DOHH2 (cell line): Measurements from ENCODE around the gene CTNNA2.

ENCODE experiments used
- H3F3A ChIP-seq: fragments of 200-600 bp; sonication (generic), shearing (Covaris generic); 2 replicates; pipeline ENCODE4 v1.6.0; 2016; ENCODE audit warnings: antibody characterized with exemption, mild to moderate bottlenecking; ENCODE audit not compliant: control insufficient read depth, insufficient read depth
- H3K27ac ChIP-seq: fragments of 200-600 bp; sonication (generic); 2 replicates; pipeline ENCODE4 v1.5.1; 2014; ENCODE audit warnings: low read depth, mild to moderate bottlenecking, low read length, moderate library complexity
- H3K27me3 ChIP-seq: fragments of 200-600 bp; sonication (generic); 2 replicates; pipeline ENCODE4 v1.6.1; 2014; ENCODE audit warnings: mild to moderate bottlenecking, low read length, mixed read lengths; ENCODE audit not compliant: control insufficient read depth
- H3K36me3 ChIP-seq: fragments of 200-600 bp; sonication (generic); 2 replicates; pipeline ENCODE4 v1.6.1; 2014; ENCODE audit warnings: mild to moderate bottlenecking, low read length, moderate library complexity, mixed read lengths; ENCODE audit not compliant: control insufficient read depth
- H3K4me1 ChIP-seq: fragments of 200-600 bp; sonication (generic); 2 replicates; pipeline ENCODE4 v1.6.1; 2014; ENCODE audit warnings: mild to moderate bottlenecking, low read length, mixed read lengths; ENCODE audit not compliant: control insufficient read depth
- H3K4me2 ChIP-seq: fragments of 200-600 bp; sonication (generic); 2 replicates; pipeline ENCODE4 v1.6.0; 2014; ENCODE audit warnings: mild to moderate bottlenecking, low read length, moderate library complexity
- H3K4me3 ChIP-seq: fragments of 200-600 bp; sonication (generic); 2 replicates; pipeline ENCODE4 v1.5.1; 2014; ENCODE audit warnings: mild to moderate bottlenecking, low read length, mixed read lengths
- H3K79me2 ChIP-seq: fragments of 200-600 bp; sonication (generic); 2 replicates; pipeline ENCODE4 v1.6.1; 2014; ENCODE audit warnings: mild to moderate bottlenecking, low read length, mixed read lengths; ENCODE audit not compliant: control insufficient read depth
- H3K9me2 ChIP-seq: fragments of 200-600 bp; sonication (generic); replicated peaks from 2 replicates; pipeline ENCODE4 v1.6.1; 2014; ENCODE audit warnings: mild to moderate bottlenecking, low read length, mixed read lengths; ENCODE audit not compliant: control insufficient read depth
- H3K9me3 ChIP-seq: fragments of 200-600 bp; sonication (generic); 2 replicates; pipeline ENCODE4 v1.6.1; 2014; ENCODE audit warnings: antibody characterized with exemption, low read length, mixed read lengths; ENCODE audit not compliant: control insufficient read depth, insufficient read depth
- H4K20me1 ChIP-seq: fragments of 200-600 bp; sonication (generic); 2 replicates; pipeline ENCODE4 v1.6.0; 2014; ENCODE audit warnings: low read depth, mild to moderate bottlenecking, antibody characterized with exemption, low read length, moderate library complexity; ENCODE audit not compliant: control insufficient read depth, insufficient read depth
- CTCF ChIP-seq: fragments of 200-600 bp; sonication (generic); IDR thresholded peaks from one replicate; pipeline ENCODE4 v1.5.1; 2014; ENCODE audit warnings: antibody characterized with exemption, mild to moderate bottlenecking, low read depth, low read length; ENCODE audit not compliant: poor library complexity, severe bottlenecking
- EZH2phosphoT487 ChIP-seq: fragments of 200-600 bp; sonication (generic); IDR thresholded peaks from 2 replicates; pipeline ENCODE4 v1.6.1; 2017; ENCODE audit warnings: borderline replicate concordance, mild to moderate bottlenecking, antibody characterized with exemption, low read length, moderate library complexity, mixed read lengths

CTNNA2 gene

GRCh38 chr2:80105015-80105640 lies 592.3 kb downstream of the CTNNA2 start:
- no peak overlapping the region for H3K4me3 ChIP-seq
- H3K27me3 ChIP-seq, result no peaks in the 10 kb centered on the region
- H3K27ac ChIP-seq, result no peak overlapping the region
- no peaks in the 10 kb centered on the region; the same call in 1 of the 2 replicates for H3K9me3 ChIP-seq
- no peaks in the 10 kb centered on the region for H3K79me2 ChIP-seq
- H3K9me2 ChIP-seq, result no peaks in the 10 kb centered on the region
- H3F3A ChIP-seq, result no peaks in the 10 kb centered on the region
- no peak overlapping the region for H3K4me2 ChIP-seq
- no peaks in the 10 kb centered on the region for H4K20me1 ChIP-seq
- no peaks in the 10 kb centered on the region for H3K36me3 ChIP-seq
- TF ChIP-seq EZH2phosphoT487 (no peak), CTCF (no peak)
- H3K4me1 ChIP-seq, result no peaks in the 10 kb centered on the region

- H3K79me2 ChIP-seq, result no peaks in the 10 kb centered on the region
- H3K36me3 ChIP-seq, result no peaks in the 10 kb centered on the region
- no peaks in the 10 kb centered on the region for H3K4me1 ChIP-seq
- H3K27ac ChIP-seq, result no peak overlapping the region
- TF ChIP-seq CTCF, result no peak
- no peak for TF ChIP-seq EZH2phosphoT487
- H3K9me2 ChIP-seq, result no peaks in the 10 kb centered on the region
- H3K4me3 ChIP-seq, result no peak overlapping the region
- no peaks in the 10 kb centered on the region for H3F3A ChIP-seq
- no peaks in the 10 kb centered on the region for H4K20me1 ChIP-seq
- H3K4me2 ChIP-seq, result no peak overlapping the region
- no peaks in the 10 kb centered on the region; the same call in 1 of the 2 replicates for H3K9me3 ChIP-seq
- H3K27me3 ChIP-seq, result no peaks in the 10 kb centered on the region
Measured at GRCh38 chr2:80111185-80111584, 598.3 kb downstream of the CTNNA2 start.

GRCh38 chr2:80112790-80113189 lies 599.9 kb downstream of the CTNNA2 start:
- TF ChIP-seq EZH2phosphoT487 (no peak), CTCF (no peak)
- H3F3A ChIP-seq, result no peaks in the 10 kb centered on the region
- H3K27ac ChIP-seq, result no peak overlapping the region
- no peak overlapping the region for H3K4me3 ChIP-seq
- H3K27me3 ChIP-seq, result no peaks in the 10 kb centered on the region
- H3K79me2 ChIP-seq, result no peaks in the 10 kb centered on the region
- no peaks in the 10 kb centered on the region for H3K9me2 ChIP-seq
- H3K9me3 ChIP-seq, result no peaks in the 10 kb centered on the region; the same call in 1 of the 2 replicates
- H3K4me2 ChIP-seq, result no peak overlapping the region
- H3K4me1 ChIP-seq, result no peaks in the 10 kb centered on the region
- H4K20me1 ChIP-seq, result no peaks in the 10 kb centered on the region
- H3K36me3 ChIP-seq, result no peaks in the 10 kb centered on the region
